GM18867 (cell line): ENCODE measurements around the gene FLT1.

ENCODE experiments used
- ATAC-seq: cut with Tn5 transposase; IDR thresholded peaks from one replicate; pipeline ENCODE4 v1.9.1; 2021; ENCODE audit warnings: mild to moderate bottlenecking, moderate library complexity; ENCODE audit not compliant: unreplicated experiment

Gene FLT1

GRCh38 chr13:28349907-28350654 is 144.8 kb downstream of the FLT1 start:
- no peak for ATAC-seq

GRCh38 chr13:28349371-28349770 is 145.6 kb downstream of the FLT1 start:
- ATAC-seq: no peak

GRCh38 chr13:28347456-28348371 is 147.2 kb downstream of the FLT1 start:
- ATAC-seq: no peak

- ATAC-seq: no peak
Observed at GRCh38 chr13:28346154-28346553, 148.8 kb downstream of the FLT1 start.

- no peak for ATAC-seq
Observed at GRCh38 chr13:28344163-28344562, 150.8 kb downstream of the FLT1 start.

- no peak for ATAC-seq
Observed at GRCh38 chr13:28342251-28342650, 152.7 kb downstream of the FLT1 start.

GRCh38 chr13:28340272-28340793 is 154.6 kb downstream of the FLT1 start:
- ATAC-seq: no peak

- no peak for ATAC-seq
Observed at GRCh38 chr13:28339419-28339818, 155.5 kb downstream of the FLT1 start.

GRCh38 chr13:28338742-28339141 is 156.2 kb downstream of the FLT1 start:
- ATAC-seq: no peak

- no peak for ATAC-seq
Observed at GRCh38 chr13:28338006-28338574, 156.8 kb downstream of the FLT1 start.

- no peak for ATAC-seq
Observed at GRCh38 chr13:28337166-28338005, 157.5 kb downstream of the FLT1 start.

GRCh38 chr13:28336193-28336657 is 158.7 kb downstream of the FLT1 start:
- no peak for ATAC-seq

- ATAC-seq: peak; percentile 76
Observed at GRCh38 chr13:28333204-28333881, 161.6 kb downstream of the FLT1 start.

GRCh38 chr13:28329395-28330158 is 165.4 kb downstream of the FLT1 start:
- no peak for ATAC-seq

- no peak for ATAC-seq
Observed at GRCh38 chr13:28328271-28328607, 166.7 kb downstream of the FLT1 start.

GRCh38 chr13:28327373-28328270 is 167.3 kb downstream of the FLT1 start:
- ATAC-seq: no peak

- no peak for ATAC-seq
Observed at GRCh38 chr13:28326056-28326455, 168.9 kb downstream of the FLT1 start.

- no peak for ATAC-seq
Observed at GRCh38 chr13:28325022-28325421, 169.9 kb downstream of the FLT1 start.
